Neural progenitor cell (in vitro differentiated cells): ENCODE data around the gene TBC1D14. TPM values are rescaled to one million over a fixed set of nuclear protein-coding genes. Genes with fewer than 3 reads are reported as not detected.
"Not testable (repeated sequence)": the region's sequence is repeated elsewhere in the genome, so short reads cannot be mapped to it uniquely, and the experiment has no call there.

Experiments
- DNase-seq: peaks from one replicate; pipeline ENCODE4 v3.0.0-alpha.2; 2016; ENCODE audit warnings: low spot score
- H2AFZ ChIP-seq: fragments of 200-600 bp; sonication (generic); replicated peaks from 2 replicates; pipeline ENCODE4 v1.6.1; 2016; ENCODE audit warnings: antibody characterized with exemption
- H3F3A ChIP-seq: fragments of 200-600 bp; sonication (generic); 2 replicates; pipeline ENCODE4 v1.6.1; 2016; ENCODE audit warnings: antibody characterized with exemption, low read depth
- H3K27ac ChIP-seq: fragments of 200-600 bp; sonication (generic); 2 replicates; pipeline ENCODE4 v1.5.1; 2016; ENCODE audit warnings: mild to moderate bottlenecking
- H3K27me3 ChIP-seq: fragments of 200-600 bp; sonication (generic); 2 replicates; pipeline ENCODE4 v1.6.1; 2016; ENCODE audit warnings: mild to moderate bottlenecking, moderate library complexity
- H3K36me3 ChIP-seq: fragments of 200-600 bp; sonication (generic); 2 replicates; pipeline ENCODE4 v1.5.1; 2016
- H3K4me1 ChIP-seq: fragments of 200-600 bp; sonication (generic); 2 replicates; pipeline ENCODE4 v1.6.1; 2016; ENCODE audit warnings: mixed run types
- H3K4me2 ChIP-seq: fragments of 200-600 bp; sonication (generic); 2 replicates; pipeline ENCODE4 v1.6.1; 2016
- H3K4me3 ChIP-seq: fragments of 200-600 bp; sonication (generic); 2 replicates; pipeline ENCODE4 v1.5.1; 2016
- H3K79me2 ChIP-seq: fragments of 200-600 bp; sonication (generic); 2 replicates; pipeline ENCODE4 v1.6.1; 2016; ENCODE audit warnings: low read depth
- H3K9ac ChIP-seq: fragments of 200-600 bp; sonication (generic); 2 replicates; pipeline ENCODE4 v1.6.1; 2016
- H3K9me3 ChIP-seq: fragments of 200-600 bp; sonication (generic); 2 replicates; pipeline ENCODE4 v1.5.1; 2016; ENCODE audit warnings: low read depth
- H4K20me1 ChIP-seq: fragments of 200-600 bp; sonication (generic); 2 replicates; pipeline ENCODE4 v1.6.1; 2016; ENCODE audit warnings: low read depth
- H3K27ac Mint-ChIP-seq: 3 replicates; pipeline ENCODE4 v1.8.0; 2021; ENCODE audit warnings: mixed read lengths
- H3K27me3 Mint-ChIP-seq: 2 replicates; pipeline ENCODE4 v1.8.0; 2022; ENCODE audit warnings: low read depth, mild to moderate bottlenecking, inconsistent platforms, moderate library complexity, mixed read lengths; ENCODE audit not compliant: insufficient read depth
- H3K36me3 Mint-ChIP-seq: 3 replicates; pipeline ENCODE4 v1.8.0; 2021; ENCODE audit warnings: mixed read lengths
- H3K4me1 Mint-ChIP-seq: 3 replicates; pipeline ENCODE4 v1.8.0; 2021; ENCODE audit warnings: mixed read lengths
- H3K4me3 Mint-ChIP-seq: 3 replicates; pipeline ENCODE4 v1.8.0; 2021; ENCODE audit warnings: mild to moderate bottlenecking, moderate library complexity, mixed read lengths
- H3K9me3 Mint-ChIP-seq: 3 replicates; pipeline ENCODE4 v1.8.0; 2020; ENCODE audit warnings: mixed read lengths
- CTCF ChIP-seq: fragments of 200-600 bp; sonication (generic); IDR thresholded peaks from 2 replicates; pipeline ENCODE4 v1.5.1; 2017; ENCODE audit warnings: antibody characterized with exemption, mild to moderate bottlenecking
- EZH2 ChIP-seq: fragments of 200-600 bp; sonication (generic); IDR thresholded peaks from 2 replicates; pipeline ENCODE4 v1.6.1; 2017; ENCODE audit warnings: antibody characterized with exemption, mild to moderate bottlenecking, moderate library complexity
- EZH2phosphoT487 ChIP-seq: fragments of 200-600 bp; sonication (generic); IDR thresholded peaks from 2 replicates; pipeline ENCODE4 v1.6.1; 2017; ENCODE audit warnings: antibody characterized with exemption
- total RNA-seq: library from RNA; depleted of rRNA; stranded (reverse); fragments of >200 nt; gene quantifications from 2 replicates; pipeline ENCODE4 v1.2.3, GENCODE V29; 2015; ENCODE audit warnings: low replicate concordance

Gene TBC1D14
- total RNA-seq, 1 donor from 2014 or later: 47.9 TPM

- Histone ChIP-seq H3K4me2 (peak overlapping the region; percentile 90), H4K20me1 (peaks cover 53% of the 10 kb centered on the region), H3K27ac (no peak overlapping the region), H2AFZ (peak overlapping the region; percentile 23), H3K9me3 (no peaks in the 10 kb centered on the region), H3K4me1 (peaks cover 26% of the 10 kb centered on the region), H3K9ac (no peak overlapping the region), H3K27me3 (peaks cover 13% of the 10 kb centered on the region), H3K4me3 (peak overlapping the region; percentile 99), H3F3A (peaks cover 15% of the 10 kb centered on the region), H3K79me2 (peaks cover 55% of the 10 kb centered on the region), H3K36me3 (no peaks in the 10 kb centered on the region)
- H3K4me1 Mint-ChIP-seq: peaks cover 35% of the 10 kb centered on the region
- peak overlapping the region; percentile 96 for H3K4me3 Mint-ChIP-seq
- H3K36me3 Mint-ChIP-seq: peaks cover 2% of the 10 kb centered on the region
- TF ChIP-seq EZH2: no peak
- peak; percentile 45 for TF ChIP-seq CTCF
- no peaks in the 10 kb centered on the region for H3K9me3 Mint-ChIP-seq
- H3K27ac Mint-ChIP-seq: peak overlapping the region; percentile 95
- H3K27me3 Mint-ChIP-seq: peaks cover 11% of the 10 kb centered on the region
- peak; percentile 57 for DNase-seq
Observed at GRCh38 chr4:6910340-6910959, 824 bp downstream of the TBC1D14 start.

GRCh38 chr4:6910960-6911874 lies 1.6 kb downstream of the TBC1D14 start:
- Histone ChIP-seq H3K4me1 (peaks cover 26% of the 10 kb centered on the region), H3K4me3 (peak overlapping the region; percentile 99), H2AFZ (no peak overlapping the region), H3F3A (peaks cover 18% of the 10 kb centered on the region), H3K9me3 (no peaks in the 10 kb centered on the region), H3K4me2 (peak overlapping the region; percentile 90), H3K36me3 (no peaks in the 10 kb centered on the region), H3K27ac (no peak overlapping the region), H3K79me2 (peaks cover 62% of the 10 kb centered on the region), H4K20me1 (peaks cover 61% of the 10 kb centered on the region), H3K27me3 (peaks cover 13% of the 10 kb centered on the region), H3K9ac (no peak overlapping the region)
- no peak for DNase-seq
- Mint-ChIP-seq H3K4me3 (peak overlapping the region; percentile 96), H3K27me3 (peaks cover 10% of the 10 kb centered on the region), H3K27ac (peak overlapping the region; percentile 83), H3K36me3 (peaks cover 2% of the 10 kb centered on the region), H3K4me1 (peaks cover 36% of the 10 kb centered on the region), H3K9me3 (no peaks in the 10 kb centered on the region)
- TF ChIP-seq EZH2phosphoT487 (no peak), EZH2 (no peak), CTCF (no peak)

GRCh38 chr4:6911917-6912316 lies 2.3 kb downstream of the TBC1D14 start:
- H3K9ac ChIP-seq, H3K27me3 Mint-ChIP-seq, H3K36me3 Mint-ChIP-seq, H3K4me3 Mint-ChIP-seq, H3K36me3 ChIP-seq, H3K27ac ChIP-seq, DNase-seq, H3K9me3 ChIP-seq, H3K4me3 ChIP-seq, H3K9me3 Mint-ChIP-seq, H3K27ac Mint-ChIP-seq, H2AFZ ChIP-seq, H3K4me2 ChIP-seq: not testable (repeated sequence)
- Histone ChIP-seq H3K4me1 (peaks cover 32% of the 10 kb centered on the region), H4K20me1 (peaks cover 68% of the 10 kb centered on the region), H3K79me2 (peaks cover 69% of the 10 kb centered on the region), H3K27me3 (peaks cover 11% of the 10 kb centered on the region), H3F3A (peaks cover 25% of the 10 kb centered on the region)
- peaks cover 43% of the 10 kb centered on the region for H3K4me1 Mint-ChIP-seq
